Gastrocnemius medialis (tissue), 4 donors: ENCODE data around the gene FAM3A.

Source experiments
- POLR2A ChIP-seq, 2 donors: fragments of 450-650 bp; IDR thresholded peaks; one replicate each; pipeline ENCODE4 v1.6.1; 2017; ENCODE audit warnings: antibody characterized with exemption in 2 of 2, mild to moderate bottlenecking in 2 of 2, moderate library complexity in 2 of 2
- TF ChIP-seq, protein P1 (sequence below), 5 experiments: fragments of 450-650 bp in 3 of 5; fragments of 200-600 bp in 2 of 5; sonication (generic) in 2 of 5; IDR thresholded peaks in 4 of 5; conservative IDR thresholded peaks in 1 of 5; 1 replicate in 4 of 5; 2 replicates in 1 of 5; pipeline ENCODE4 v1.5.1; 2016 to 2019; ENCODE audit warnings: antibody characterized with exemption in 5 of 5, mild to moderate bottlenecking in 3 of 5, moderate library complexity in 3 of 5

GRCh38 chrX:154534526-154535322 lies 18.7 kb upstream of the FAM3A start:
- TF ChIP-seq, protein P1, sequence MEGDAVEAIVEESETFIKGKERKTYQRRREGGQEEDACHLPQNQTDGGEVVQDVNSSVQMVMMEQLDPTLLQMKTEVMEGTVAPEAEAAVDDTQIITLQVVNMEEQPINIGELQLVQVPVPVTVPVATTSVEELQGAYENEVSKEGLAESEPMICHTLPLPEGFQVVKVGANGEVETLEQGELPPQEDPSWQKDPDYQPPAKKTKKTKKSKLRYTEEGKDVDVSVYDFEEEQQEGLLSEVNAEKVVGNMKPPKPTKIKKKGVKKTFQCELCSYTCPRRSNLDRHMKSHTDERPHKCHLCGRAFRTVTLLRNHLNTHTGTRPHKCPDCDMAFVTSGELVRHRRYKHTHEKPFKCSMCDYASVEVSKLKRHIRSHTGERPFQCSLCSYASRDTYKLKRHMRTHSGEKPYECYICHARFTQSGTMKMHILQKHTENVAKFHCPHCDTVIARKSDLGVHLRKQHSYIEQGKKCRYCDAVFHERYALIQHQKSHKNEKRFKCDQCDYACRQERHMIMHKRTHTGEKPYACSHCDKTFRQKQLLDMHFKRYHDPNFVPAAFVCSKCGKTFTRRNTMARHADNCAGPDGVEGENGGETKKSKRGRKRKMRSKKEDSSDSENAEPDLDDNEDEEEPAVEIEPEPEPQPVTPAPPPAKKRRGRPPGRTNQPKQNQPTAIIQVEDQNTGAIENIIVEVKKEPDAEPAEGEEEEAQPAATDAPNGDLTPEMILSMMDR (IDR thresholded peaks at IDR 0.05 in 4 of 5, conservative IDR thresholded peaks at IDR 0.05 in 1 of 5): peak; percentile 94 to 99 (median 98)
- TF ChIP-seq POLR2A (IDR thresholded peaks at IDR 0.05): no peak
